Measurements from ENCODE around the gene ROBO1. TPM values are rescaled to one million over a fixed set of nuclear protein-coding genes. Genes with fewer than 3 reads are reported as not detected.

The ROBO1 gene
- total and polyA plus RNA-seq, 2 of the 13 experiments (the other 11 are each of a cell fraction or from before 2014, with no cell fraction given), result 52.2 to 71.0 TPM

DNA sequence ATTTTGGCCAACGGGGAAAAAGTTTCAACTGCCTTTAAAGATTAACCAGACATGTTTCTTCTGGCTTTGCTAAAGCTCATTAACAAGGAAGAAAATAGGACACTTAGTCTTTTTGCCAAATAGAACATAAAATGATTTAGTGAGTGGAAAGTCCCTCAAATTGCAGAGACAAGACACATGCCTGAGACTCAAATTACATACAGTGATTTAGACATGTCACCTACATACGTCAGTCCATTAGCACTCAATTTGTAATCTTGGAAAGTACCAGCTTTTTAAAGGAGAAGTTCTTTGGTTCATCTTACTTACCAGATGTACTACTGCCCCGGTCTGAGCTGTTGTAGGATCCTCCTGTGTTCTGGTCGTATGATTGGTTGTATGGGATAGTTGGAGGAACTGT, 1134.2 kb downstream of the ROBO1 start (continued):
- TF ChIP-seq, protein P1, sequence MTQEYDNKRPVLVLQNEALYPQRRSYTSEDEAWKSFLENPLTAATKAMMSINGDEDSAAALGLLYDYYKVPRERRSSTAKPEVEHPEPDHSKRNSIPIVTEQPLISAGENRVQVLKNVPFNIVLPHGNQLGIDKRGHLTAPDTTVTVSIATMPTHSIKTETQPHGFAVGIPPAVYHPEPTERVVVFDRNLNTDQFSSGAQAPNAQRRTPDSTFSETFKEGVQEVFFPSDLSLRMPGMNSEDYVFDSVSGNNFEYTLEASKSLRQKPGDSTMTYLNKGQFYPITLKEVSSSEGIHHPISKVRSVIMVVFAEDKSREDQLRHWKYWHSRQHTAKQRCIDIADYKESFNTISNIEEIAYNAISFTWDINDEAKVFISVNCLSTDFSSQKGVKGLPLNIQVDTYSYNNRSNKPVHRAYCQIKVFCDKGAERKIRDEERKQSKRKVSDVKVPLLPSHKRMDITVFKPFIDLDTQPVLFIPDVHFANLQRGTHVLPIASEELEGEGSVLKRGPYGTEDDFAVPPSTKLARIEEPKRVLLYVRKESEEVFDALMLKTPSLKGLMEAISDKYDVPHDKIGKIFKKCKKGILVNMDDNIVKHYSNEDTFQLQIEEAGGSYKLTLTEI (CRISPR knock-in tag; conservative IDR thresholded peaks at IDR 0.05), result no peak
- no peak for TF ChIP-seq ZNF543 (CRISPR knock-in tag; IDR thresholded peaks at IDR 0.05)

DNA sequence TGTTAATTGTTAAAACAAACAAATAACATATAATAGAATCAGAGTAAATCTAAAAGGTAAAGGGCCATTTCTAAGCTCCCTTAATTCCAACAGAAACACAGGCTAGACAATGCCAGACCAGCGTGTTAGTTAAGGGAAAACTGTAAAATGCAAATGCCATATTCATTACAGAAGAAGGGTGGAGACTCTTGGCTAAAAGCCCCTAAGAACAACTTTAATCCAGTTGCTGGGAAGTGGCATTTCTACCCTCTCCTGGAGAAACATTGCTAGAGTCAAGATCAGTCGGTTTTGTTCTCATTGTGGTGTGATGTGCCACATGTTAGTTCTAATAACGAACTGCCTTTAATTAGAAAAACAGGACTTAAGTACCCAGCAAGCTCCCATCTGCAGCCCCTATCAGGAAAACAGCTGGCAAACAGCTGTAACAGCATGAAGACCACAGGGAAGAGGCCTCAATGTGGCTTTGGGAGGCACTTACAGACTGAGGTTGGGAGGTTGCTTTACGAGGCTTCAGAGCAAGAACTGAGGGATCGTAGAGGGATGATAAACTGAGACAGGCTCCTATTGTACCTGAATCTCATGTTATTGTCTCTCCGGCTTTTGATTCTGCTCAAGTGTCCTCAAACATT, 1134.8 kb downstream of the ROBO1 start:
- no peaks in the 10 kb centered on the region for H3K9me3 ChIP-seq (ENCODE audit: low read length)
- POLR2A ChIA-PET, result no interaction called here
- WGBS (ENCODE audit: low lambda C conversion rate), result 94% methylated on average over 6 of the region's 6 CpGs
- ATAC-seq (no peak), DNase-seq (ENCODE audit: low spot score) (no peak), FAIRE-seq (no peak)
- no peak overlapping the region for H3K4me3 ChIP-seq (replicated peaks in 1 of 3; ENCODE audit: insufficient read depth in 1 of 3, low read depth in 2 of 3, low read length in 3 of 3)
- no peaks in the 10 kb centered on the region for H3K27me3 ChIP-seq (ENCODE audit: control insufficient read depth in 1 of 2, insufficient read depth in 2 of 2, low read length in 2 of 2)
- H3K4me1 ChIP-seq (ENCODE audit: insufficient read depth, low read length), result no peaks in the 10 kb centered on the region
- H3K27ac ChIP-seq (ENCODE audit: extremely low read length, insufficient read depth, low read length), result no peak overlapping the region
- no peak overlapping the region for H3K9ac ChIP-seq (ENCODE audit: insufficient read depth, low read depth, low read length)
- intact Hi-C loops (cut with micrococcal nuclease; ENCODE audit: unreplicated experiment), result no loop called here
- H3K79me2 ChIP-seq (ENCODE audit: insufficient read depth, low read length), result no peaks in the 10 kb centered on the region
- no TSS peak for BruUV-seq (replicated peaks)
- in situ Hi-C loops (cut with HindIII; ENCODE audit: extremely low pct_ligation_motif_present, low pct_unique_long_range_greater_than_20kb), result loop anchor here (25.0 kb wide), 1 partner anchor 1596 kb away; the partner anchor contains the start of gene ROBO2
- peaks cover 10 to 28% of the 10 kb centered on the region in 2 experiments for H3K36me3 ChIP-seq (replicated peaks in 1 of 2; ENCODE audit: control insufficient read depth in 1 of 2, insufficient read depth in 2 of 2, low read length in 2 of 2)
- TF ChIP-seq CBFB (CRISPR knock-in tag; IDR thresholded peaks at IDR 0.05) (no peak), ZNF557 (CRISPR knock-in tag; IDR thresholded peaks at IDR 0.05) (no peak), PCBP2 (optimal IDR thresholded peaks at IDR 0.05; ENCODE audit: low read depth, low read length, poor library complexity, severe bottlenecking) (no peak), ARHGAP35 (CRISPR knock-in tag; IDR thresholded peaks at IDR 0.05; ENCODE audit: borderline replicate concordance) (no peak), NFATC3 (CRISPR knock-in tag; IDR thresholded peaks at IDR 0.05) (no peak), STAG1 (CRISPR knock-in tag; IDR thresholded peaks at IDR 0.05) (no peak), MED1 (CRISPR knock-in tag; IDR thresholded peaks at IDR 0.05) (no peak), ZNF235 (CRISPR knock-in tag; IDR thresholded peaks at IDR 0.05; ENCODE audit: borderline replicate concordance) (no peak)
- TF ChIP-seq, protein P2, sequence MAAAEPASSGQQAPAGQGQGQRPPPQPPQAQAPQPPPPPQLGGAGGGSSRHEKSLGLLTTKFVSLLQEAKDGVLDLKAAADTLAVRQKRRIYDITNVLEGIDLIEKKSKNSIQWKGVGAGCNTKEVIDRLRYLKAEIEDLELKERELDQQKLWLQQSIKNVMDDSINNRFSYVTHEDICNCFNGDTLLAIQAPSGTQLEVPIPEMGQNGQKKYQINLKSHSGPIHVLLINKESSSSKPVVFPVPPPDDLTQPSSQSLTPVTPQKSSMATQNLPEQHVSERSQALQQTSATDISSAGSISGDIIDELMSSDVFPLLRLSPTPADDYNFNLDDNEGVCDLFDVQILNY (CRISPR knock-in tag; conservative IDR thresholded peaks at IDR 0.05), result no peak
- TF ChIP-seq, protein P3, sequence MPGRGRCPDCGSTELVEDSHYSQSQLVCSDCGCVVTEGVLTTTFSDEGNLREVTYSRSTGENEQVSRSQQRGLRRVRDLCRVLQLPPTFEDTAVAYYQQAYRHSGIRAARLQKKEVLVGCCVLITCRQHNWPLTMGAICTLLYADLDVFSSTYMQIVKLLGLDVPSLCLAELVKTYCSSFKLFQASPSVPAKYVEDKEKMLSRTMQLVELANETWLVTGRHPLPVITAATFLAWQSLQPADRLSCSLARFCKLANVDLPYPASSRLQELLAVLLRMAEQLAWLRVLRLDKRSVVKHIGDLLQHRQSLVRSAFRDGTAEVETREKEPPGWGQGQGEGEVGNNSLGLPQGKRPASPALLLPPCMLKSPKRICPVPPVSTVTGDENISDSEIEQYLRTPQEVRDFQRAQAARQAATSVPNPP (CRISPR knock-in tag; IDR thresholded peaks at IDR 0.05), result no peak
- no peaks in the 10 kb centered on the region for H4K20me1 ChIP-seq (ENCODE audit: insufficient read depth, low read length)
- CTCF ChIA-PET (ENCODE audit: low intra/inter-chr PET ratio, low total read pairs), result no interaction called here
- H2AFZ ChIP-seq (ENCODE audit: low read length), result no peak overlapping the region
- H3K4me2 ChIP-seq (ENCODE audit: low read depth, low read length), result no peak overlapping the region
